HG03108 (cell line): Measurements from ENCODE around the gene SLC25A21.
"Not testable (repeated sequence)": the region's sequence is repeated elsewhere in the genome, so short reads cannot be mapped to it uniquely, and the experiment has no call there.

ENCODE experiments used
- ATAC-seq: cut with Tn5 transposase; IDR thresholded peaks from one replicate; pipeline ENCODE4 v1.9.1; 2021; ENCODE audit warnings: moderate library complexity; ENCODE audit not compliant: unreplicated experiment

Gene SLC25A21

GRCh38 chr14:37172024-37172869, at the start of gene SLC25A21:
SLC25A21 (minus strand) TSS chr14:37172606.
- ATAC-seq: no peak

DNA sequence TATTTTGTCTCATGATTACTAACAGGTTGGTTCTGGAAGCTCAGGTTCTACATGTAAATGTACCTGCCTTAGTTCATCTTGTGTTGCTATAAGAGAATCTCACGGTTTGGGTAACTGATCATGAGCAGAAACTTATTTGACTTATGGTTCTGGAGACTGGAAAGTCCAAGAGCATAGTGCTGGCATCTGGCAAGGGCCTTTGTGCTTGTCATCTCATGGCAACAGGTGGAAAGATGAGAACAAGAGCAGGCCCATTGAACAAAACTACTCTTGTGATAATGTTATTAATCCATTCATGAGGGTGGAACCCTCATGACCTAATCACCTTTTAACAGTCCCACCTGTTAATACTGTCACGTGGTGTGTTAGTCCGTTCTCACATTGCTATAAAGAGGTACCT, 48.7 kb upstream of the SLC25A21 start:
- ATAC-seq: no peak

GRCh38 chr14:37215345-37215744, 42.9 kb upstream of the SLC25A21 start:
- ATAC-seq: no peak

GRCh38 chr14:37213016-37213415, 40.6 kb upstream of the SLC25A21 start:
- no peak for ATAC-seq

- no peak for ATAC-seq
These were observed 38.0 kb upstream of the SLC25A21 start for GRCh38 chr14:37210448-37210847.

- not testable (repeated sequence) for ATAC-seq
These were observed 37.2 kb upstream of the SLC25A21 start for GRCh38 chr14:37209617-37210016.

DNA sequence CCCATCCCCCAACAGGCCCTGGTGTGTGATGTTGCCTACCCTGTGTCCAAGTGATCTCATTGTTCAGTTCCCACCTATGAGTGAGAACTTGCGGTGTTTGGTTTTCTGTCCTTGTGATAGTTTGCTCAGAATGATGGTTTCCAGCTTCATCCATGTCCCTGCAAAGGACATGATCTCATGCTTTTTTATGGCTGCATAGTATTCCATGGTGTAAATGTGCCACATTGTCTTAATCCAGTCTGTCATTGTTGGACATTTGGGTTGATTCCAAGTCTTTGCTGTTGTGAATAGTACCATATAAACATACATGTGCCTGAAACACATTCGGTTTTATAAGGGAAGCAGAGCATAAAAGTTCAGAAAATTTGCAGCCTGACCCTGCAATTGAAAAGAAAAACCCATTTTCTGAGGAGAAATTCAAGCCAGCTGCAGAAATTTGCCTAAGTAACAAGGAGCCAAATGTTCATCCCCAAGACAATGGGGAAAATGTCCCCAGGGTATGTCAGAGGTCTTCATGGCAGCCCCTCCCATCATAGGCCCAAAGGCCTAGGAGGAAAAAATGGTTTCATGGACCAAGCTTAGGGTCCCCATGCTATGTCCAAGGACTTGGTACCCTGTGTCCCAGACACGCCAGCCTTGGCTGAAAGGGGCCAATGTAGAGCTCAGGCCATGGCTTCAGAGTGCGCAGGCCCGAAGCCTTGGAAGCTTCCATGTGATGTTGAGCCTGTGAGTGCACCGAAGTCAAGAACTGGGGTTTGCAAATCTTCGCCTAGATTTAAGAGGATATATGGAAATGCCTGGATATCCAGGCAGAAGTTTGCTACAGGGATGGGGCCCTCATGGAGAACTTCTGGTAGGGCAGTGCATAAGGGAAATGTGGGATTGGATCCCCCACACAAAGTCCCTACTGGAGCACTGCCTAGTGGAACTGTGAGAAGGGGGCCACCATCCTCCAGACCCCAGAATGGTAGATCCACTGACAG, 33.5 kb upstream of the SLC25A21 start:
- ATAC-seq: not testable (repeated sequence)

GRCh38 chr14:37203423-37203822, 31.0 kb upstream of the SLC25A21 start:
- no peak for ATAC-seq

GRCh38 chr14:37202812-37203211, 30.4 kb upstream of the SLC25A21 start:
- ATAC-seq: no peak

DNA sequence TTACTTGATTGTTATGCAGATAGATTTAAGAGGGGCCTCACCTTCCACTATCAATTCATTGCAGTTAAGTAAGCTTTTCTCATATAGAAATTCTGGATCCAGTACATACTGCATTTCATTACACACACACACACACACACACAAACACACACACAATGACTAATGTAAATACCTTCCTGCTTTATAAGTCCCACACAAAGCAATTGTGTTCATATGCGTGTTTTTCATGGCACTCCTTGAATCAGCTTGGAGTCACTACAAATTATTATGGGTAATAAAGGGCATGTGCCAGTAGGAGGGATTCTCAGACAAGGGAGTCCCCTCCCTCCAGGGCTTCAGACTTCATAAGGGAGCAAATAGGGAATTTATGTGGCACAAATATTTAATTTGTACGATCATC, 29.9 kb upstream of the SLC25A21 start:
- ATAC-seq: no peak

GRCh38 chr14:37201724-37202123, 29.3 kb upstream of the SLC25A21 start:
- no peak for ATAC-seq

DNA sequence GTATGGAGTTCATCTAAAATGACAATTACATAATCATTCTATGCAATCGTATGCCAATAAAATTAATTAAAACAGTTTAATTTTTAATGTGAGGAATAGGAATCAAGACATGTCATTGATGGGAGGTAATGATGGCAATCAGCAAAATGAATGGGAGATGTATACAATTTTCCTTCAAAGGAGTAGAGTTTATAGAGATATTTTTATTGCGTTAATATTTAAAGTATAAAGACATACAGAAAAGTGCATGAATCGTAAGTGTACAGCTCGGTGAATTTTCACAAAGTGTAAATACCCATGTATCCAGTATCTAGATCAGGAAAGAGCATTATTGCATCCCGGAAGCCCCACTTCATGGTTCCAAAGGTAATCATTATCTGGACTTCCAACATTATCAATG, 26.5 kb upstream of the SLC25A21 start:
- ATAC-seq: no peak

GRCh38 chr14:37198273-37198598, 25.8 kb upstream of the SLC25A21 start:
- ATAC-seq: no peak

GRCh38 chr14:37197421-37198272, 25.2 kb upstream of the SLC25A21 start, which contains the start of gene MIPOL1:
MIPOL1 (plus strand) TSS chr14:37197937; CDS start chr14:37247889, 49,952 bp downstream.
- ATAC-seq: no peak

- no peak for ATAC-seq
These were observed 24.4 kb upstream of the SLC25A21 start for GRCh38 chr14:37196604-37197420.

DNA sequence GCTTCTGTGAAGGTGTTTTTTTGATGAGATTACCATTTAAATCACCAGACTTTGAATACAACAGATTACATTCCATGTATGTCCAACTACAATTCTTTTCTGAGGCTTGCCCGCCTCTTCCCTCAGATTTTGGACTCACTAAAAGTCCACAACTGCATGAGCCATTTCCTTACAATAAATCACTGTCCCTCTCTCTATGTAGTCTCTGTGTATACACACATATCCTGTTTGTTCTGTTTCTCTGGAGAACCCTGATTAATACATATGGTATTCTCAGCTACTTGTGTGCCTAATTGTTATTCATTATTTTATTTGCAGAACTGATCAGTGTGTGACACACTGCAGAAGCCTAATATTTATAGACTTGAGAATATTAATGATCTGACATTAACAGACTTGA, 22.9 kb upstream of the SLC25A21 start:
- no peak for ATAC-seq

DNA sequence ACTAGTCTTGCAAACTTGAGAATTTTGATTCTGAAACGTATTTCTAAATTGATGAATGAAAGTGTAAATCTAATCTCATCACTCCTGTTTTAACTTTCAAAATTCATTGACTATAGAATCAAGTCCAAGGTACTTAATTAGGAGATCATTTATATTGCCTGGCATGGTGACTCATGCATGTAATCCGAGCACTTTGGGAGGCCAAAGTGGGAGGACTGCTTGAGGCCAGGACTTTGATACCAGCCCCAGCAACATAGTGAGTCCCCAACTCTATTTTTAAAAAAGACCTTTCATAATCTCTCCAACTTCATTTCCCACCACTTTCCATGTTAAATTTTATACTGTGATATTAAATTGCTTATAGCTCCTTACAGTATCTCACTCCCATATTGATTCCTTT, 22.3 kb upstream of the SLC25A21 start:
- ATAC-seq: no peak

DNA sequence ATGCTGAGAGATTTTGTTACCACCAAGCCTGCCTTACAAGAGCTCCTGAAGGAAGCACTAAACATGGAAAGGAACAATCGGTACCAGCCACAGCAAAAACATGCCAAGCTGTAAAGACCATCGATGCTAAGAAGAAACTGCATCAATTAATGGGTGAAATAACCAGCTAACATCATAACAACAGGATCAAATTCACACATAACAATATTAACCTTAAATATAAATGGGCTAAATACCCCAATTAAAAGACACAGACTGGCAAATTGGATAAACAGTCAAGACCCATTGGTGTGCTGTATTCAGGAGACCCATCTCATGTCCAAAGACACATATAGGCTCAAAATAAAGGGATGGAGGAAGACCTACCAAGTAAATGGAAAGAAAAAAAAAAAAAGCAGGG, 17.3 kb upstream of the SLC25A21 start:
- ATAC-seq: not testable (repeated sequence)

DNA sequence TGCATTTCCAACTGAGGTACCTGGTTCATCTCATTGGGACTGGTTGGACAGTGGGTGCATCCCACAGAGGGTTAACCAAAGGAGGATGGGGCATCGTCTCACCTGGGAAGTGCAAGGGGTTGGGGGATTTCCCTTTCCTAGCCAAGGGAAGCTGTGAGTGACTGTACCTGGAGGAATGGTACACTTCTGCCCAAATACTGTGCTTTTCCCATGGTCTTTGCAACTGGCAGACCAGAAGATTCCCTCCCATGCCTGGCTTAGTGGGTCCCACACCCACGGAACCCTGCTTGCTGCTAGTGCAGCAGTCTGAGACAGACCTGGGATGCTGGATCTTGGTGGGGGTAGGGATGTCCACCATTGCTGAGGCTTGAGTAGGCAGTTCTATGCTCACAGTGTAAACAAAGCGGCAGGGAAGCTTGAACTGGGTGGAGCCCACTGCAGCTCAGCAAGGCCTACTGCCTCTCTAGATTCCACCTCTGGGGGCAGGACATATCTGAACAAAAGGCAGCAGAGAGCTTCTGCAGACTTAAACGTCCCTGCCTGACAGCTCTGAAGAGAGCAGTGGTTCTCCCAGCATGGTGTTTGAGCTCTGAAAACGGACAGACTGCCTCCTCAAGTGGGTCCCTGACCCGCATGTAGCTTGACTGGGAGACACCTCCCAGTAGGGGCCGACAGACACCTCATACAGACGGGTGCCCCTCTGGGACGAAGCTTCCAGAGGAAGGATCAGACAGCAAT, 15.6 kb upstream of the SLC25A21 start:
- ATAC-seq: not testable (repeated sequence)
